HuH-7.5 (cell line): Measurements from ENCODE around the gene KRTAP10-10.
"Not testable (repeated sequence)": the region's sequence is repeated elsewhere in the genome, so short reads cannot be mapped to it uniquely, and the experiment has no call there.

Source experiments
- DNase-seq: peaks from one replicate; pipeline ENCODE4 v3.0.0; 2011; ENCODE audit warnings: low spot score

KRTAP10-10 gene

DNA sequence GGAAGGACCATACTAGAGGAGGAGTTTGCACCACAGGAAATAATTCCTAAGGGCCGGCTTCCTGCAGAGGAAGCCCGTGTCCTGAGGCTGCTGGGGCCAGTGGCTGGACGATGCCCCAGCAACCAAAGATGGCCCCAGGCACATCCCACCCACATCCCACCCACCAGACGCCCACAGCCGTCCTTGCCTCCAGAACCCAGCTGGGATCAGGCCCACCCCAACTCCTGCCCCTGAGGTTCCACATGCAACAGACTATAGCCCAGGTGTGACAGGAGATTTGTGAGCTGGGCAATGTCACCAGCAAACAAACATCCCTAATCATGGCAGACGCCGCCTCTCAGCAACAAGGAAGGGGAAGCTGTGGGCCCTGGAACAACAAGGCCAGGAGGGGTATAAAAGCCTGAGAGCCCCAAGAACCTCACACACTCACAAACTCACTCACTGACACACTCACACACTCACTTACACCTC, 10.4 kb upstream of the KRTAP10-10 start, which contains the start of gene KRTAP10-9:
KRTAP10-9 (plus strand) TSS at position 421 of the 471 bp plus-strand sequence. CDS start 79 bp downstream, outside the sequence.
- no peak for DNase-seq

DNA sequence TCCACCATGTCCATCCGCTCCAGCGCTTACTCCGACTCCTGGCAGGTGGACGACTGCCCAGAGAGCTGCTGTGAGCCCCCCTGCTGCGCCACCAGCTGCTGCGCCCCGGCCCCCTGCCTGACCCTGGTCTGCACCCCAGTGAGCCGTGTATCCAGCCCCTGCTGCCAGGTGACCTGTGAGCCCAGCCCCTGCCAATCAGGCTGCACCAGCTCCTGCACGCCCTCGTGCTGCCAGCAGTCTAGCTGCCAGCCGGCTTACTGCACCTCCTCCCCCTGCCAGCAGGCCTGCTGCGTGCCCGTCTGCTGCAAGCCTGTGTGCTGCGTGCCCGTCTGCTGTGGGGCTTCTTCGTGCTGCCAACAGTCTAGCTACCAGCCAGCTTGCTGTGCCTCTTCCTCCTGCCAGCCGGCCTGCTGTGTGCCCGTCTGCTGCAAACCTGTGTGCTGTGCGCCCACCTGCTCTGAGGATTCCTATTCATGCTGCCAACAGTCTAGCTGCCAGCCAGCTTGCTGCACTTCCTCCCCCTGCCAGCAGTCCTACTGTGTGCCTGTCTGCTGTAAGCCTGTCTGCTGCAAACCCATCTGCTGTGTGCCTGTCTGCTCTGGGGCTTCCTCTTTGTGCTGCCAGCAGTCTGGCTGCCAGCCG, 9.9 kb upstream of the KRTAP10-10 start:
- DNase-seq: not testable (repeated sequence)

DNA sequence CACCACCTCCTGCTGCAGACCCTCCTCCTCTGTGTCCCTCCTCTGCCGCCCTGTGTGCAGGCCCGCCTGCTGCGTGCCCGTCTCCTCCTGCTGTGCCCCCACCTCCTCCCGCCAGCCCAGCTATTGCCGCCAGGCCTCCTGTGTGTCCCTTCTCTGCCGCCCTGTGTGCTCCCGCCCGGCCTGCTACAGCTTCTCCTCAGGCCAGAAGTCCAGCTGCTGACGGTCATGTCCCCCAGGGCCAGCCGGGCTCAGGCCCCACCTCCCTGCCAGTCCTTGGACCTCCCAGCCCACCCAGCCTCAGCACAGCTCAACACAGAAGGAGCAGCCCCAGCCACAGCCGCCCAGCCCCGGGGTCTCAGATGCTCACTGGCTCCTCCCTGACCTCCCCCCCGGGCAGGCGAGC, 9.3 kb upstream of the KRTAP10-10 start:
- DNase-seq: not testable (repeated sequence)

DNA sequence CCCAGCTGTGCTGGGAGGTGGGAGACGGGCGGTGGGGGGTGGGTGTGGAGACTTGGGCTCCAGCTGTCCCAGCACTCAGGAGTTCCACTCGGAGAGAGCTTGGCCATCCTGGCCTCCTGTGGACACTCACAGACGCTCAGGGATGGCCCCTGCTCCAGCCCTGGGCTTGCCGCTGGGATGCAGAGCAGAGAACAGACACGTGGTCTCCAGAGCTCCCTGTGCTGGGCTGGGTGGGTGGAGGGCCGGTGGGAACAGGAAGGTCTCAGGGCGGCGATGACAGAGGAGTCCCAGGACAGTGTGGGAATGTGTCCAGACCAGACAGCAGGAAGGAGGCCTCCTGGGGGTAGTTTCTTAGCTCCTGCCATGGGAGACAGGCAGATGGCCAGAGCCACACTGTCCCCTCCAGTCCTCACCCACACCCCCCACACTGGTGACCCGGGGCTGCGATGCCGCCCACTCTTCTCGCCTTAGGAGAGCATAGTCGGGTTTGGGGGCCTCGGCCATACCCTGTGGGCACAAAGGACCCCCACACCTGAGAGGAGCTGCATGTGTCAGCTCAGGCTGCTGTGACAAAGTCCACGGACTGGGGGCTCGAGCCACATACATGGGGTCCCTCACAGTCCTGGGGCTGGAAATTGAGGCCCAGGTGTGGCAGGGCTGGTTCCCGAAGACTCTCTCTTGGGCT, 8.3 kb upstream of the KRTAP10-10 start:
- DNase-seq: no peak

DNA sequence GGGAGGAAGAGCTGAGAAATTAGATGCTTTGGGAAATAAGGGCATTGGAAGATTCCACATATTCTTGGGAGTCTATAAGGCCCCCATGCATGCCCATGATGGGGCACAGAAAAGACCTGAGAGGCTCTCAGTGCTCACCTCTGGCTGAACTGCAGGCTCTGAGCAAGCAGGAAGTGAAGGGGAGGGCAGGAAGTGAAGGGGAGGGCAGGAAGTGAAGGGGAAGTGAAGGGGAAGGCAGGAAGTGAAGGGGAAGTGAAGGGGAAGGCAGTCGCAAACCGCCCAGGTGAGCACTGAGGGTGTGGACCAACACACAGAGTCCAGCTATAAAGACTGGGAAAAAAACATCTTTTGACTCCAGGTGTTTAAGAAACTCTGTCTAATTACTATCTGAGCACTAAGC, 6.7 kb upstream of the KRTAP10-10 start:
- DNase-seq: no peak

DNA sequence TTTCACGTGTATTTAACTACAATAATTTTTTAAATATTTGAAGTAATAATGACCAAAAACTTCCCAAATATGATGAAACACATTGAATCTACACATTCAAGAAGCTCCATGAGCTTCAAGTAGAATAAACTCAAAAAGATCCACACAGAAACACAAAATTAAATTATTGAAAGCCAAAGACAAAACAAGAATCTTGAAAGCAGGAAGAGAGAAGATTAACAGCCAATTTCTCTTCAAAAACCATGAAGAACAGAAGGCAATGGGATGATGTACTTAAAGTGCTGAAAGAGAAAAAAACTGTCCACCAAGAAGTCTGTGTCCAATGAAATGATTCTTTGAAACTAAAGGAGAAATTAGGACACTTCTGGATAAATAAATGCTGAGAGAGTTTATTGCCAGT, 5.1 kb upstream of the KRTAP10-10 start:
- DNase-seq: no peak

DNA sequence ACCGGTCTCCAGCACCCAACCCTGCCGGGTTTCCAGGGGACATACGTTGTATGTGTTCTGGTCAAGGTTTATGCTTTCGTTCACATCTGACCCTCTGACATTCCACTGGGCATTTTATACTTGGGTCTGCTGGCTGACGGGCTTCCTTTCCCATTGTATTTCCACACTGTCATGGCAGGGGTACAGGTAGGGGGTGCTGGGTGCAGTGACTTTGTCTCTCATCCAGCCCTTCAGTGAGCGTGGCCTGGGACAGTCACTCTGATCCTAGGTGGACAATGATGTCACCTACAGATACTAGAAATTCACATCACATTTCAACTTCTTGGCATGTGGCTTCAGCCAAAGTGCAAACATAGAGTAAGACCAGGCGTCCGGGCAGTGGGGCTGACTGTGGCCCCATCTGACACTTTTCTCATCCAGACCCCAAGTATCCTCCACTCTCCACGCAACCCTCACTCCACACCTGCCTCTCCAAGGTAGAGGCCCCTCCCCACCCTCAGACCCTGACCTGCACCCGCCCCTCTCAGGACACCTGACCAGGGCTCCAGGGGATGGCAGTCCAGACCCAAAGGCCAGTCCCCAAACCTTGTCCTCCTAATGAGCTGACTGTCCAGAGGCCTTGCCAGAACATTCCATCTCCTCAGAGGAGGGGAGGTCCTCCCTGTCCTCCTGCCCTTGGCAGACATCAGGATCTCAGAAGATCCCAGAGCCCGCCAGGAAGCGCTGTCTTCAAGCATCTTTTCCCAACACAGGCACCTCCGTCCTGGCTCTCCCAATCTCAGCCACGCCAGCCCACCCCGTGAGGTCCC, 743 bp upstream of the KRTAP10-10 start:
- no peak for DNase-seq

DNA sequence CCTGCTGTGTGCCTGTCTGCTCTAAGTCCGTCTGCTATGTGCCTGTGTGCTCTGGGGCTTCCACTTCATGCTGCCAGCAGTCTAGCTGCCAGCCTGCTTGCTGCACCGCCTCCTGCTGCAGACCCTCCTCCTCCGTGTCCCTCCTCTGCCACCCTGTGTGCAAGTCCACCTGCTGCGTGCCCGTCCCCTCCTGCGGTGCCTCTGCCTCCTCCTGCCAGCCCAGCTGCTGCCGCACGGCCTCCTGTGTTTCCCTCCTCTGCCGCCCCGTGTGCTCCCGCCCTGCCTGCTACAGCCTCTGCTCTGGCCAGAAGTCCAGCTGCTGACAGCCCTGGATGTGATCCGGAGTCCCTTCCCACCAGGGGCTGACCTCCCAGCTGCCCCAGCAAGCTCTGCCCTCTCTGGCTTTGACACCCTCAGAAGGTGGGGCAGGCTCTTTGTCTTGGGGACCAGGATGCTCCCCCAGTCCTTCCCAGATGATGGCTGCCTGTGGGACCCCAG, 744 bp downstream of the KRTAP10-10 start:
- not testable (repeated sequence) for DNase-seq

DNA sequence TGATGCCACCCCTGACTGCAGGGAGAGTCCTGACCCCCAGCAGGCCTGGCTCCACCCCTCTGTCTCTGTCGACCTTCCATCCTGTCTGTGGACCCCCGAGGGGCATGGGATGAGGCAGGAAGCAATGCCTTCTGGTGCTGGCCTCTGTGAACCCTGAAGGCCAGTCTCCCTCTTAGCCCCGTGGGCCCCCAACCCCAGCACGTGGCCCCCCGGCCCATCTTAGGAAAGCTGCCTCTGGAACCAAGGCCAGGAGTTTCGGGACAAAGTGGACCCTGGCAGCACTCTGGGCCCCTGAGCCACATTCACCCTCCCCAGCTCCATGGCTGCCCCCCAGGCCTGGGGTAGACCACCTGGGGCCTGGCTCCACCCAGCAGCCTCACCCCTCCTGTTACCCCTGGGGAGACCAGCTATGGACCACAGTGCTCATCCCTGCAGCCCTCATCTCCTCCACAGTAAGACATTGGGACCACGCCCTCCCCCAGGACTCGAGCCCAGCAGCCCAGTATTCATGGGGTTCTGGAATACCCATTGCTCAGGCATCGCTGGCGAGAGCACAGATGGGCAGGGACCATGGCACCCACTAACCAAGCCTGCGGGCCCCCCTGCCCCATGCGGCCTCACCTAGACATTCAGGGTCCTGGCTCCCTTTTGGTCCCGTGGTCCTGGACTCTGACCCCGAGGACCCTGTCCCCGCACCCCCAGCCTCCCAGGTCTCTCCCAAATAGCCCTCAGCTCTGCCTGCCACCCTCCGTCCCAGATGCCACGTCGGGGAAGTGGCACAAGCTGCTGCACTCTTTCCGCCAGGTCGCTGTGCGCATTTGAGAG, 1.6 kb downstream of the KRTAP10-10 start:
- not testable (repeated sequence) for DNase-seq

DNA sequence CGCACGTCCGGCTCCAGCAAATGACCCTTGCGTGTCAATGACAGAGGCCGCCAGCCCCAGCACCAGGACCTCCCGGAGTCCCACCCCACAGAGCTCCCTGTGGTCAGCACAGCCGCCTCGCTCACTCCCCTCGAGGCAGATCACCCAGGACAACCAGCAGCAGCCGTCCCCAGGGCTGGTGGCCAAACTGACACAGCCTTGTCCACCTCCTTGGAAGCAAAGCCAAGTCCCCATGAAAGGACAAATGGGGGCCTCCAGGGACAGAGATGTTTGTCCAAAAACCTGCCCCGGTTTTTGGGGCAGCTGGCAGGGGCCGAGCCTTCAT, 2.1 kb downstream of the KRTAP10-10 start:
- no peak for DNase-seq

DNA sequence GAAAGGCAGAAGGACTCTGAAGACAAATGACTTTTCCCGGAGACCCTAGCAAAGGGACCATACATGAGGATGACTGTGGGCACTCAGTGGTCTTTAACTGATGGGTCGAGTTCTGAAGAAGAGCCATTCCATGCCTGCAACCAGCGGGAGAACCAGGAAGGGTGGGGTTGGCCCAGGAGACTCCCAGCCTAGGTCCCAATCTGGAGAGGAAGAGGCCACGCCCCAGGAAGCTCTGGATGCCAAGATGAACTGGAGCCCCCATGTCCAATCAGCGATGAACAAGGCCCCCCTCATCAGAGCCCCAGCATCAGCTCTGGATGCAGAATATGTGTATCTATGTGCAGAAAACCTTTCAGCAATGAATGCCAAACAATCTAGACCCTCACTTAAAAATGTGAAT, 3.6 kb downstream of the KRTAP10-10 start:
- DNase-seq: no peak

DNA sequence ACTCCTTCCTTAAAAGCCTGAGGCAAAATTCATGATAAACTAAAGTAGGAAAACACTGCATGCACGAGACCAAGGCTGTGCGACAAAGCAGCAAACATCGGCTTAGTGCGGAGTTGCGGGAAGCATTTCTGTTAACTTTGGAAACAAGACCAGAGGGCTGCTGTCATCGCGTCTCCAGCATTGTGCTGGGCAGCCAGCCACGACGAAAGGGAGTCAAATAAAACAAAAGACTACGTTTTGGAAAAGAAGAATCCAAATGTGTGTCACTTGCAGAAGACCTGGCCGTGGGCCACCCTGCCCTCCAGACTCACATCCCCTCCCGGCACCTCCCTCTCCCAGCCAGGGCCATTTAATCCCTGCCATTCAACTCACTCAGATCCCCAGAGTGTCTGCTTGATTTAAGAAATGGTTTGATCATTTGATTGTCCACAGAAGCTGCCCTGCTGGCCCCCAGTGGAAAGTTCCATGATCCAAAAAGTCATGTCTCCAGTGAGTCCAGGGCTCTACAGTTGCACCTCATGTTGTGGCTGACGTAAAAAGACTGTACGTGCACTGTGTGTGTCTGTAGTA, 6.7 kb downstream of the KRTAP10-10 start:
- no peak for DNase-seq

DNA sequence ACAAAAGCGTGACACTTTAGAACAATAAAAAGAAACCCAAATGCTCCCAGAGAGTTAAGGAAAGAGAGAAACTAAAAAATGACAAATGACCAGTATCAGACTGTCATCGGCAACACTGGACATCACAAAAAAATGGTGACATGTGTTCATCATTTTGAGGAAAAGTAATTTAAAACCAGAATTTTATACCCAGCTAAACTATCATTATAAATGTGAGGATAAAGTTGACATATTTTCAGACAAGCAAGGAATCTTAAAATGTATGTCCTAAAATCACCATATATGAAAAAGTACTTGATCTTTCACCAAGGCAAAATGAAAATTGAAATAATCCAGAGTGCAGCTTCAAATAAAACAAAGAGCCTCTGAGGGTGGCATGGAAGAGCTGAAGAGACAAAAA, 7.7 kb downstream of the KRTAP10-10 start:
- no peak for DNase-seq

DNA sequence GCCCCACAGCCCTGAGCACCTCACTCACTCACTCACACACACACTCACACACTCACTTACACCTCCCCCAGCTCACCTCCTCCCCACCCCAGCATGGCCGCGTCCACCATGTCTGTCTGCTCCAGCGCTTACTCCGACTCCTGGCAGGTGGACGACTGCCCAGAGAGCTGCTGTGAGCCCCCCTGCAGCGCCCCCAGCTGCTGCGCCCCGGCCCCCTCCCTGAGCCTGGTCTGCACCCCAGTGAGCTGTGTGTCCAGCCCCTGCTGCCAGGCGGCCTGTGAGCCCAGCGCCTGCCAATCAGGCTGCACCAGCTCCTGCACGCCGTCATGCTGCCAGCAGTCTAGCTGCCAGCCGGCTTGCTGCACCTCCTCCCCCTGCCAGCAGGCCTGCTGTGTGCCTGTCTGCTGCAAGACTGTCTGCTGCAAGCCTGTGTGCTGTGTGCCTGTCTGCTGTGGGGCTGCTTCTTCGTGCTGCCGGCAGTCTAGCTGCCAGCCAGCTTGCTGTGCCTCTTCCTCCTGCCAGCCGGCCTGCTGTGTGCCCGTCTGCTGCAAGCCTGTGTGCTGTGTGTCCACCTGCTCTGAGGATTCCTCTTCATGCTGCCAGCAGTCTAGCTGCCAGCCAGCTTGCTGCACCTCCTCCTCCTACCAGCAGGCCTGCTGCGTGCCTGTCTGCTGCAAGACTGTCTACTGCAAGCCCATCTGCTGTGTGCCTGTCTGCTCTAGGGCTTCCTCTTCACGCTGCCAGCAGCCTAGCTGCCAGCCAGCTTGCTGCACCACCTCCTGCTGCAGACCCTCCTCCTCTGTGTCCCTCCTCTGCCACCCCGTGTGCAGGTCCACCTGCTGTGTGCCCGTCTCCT, 9.4 kb downstream of the KRTAP10-10 start, which contains the start of gene KRTAP10-11:
KRTAP10-11 (plus strand) TSS at position 49 of the 856 bp plus-strand sequence; CDS start at position 94, 45 bp downstream.
- not testable (repeated sequence) for DNase-seq

DNA sequence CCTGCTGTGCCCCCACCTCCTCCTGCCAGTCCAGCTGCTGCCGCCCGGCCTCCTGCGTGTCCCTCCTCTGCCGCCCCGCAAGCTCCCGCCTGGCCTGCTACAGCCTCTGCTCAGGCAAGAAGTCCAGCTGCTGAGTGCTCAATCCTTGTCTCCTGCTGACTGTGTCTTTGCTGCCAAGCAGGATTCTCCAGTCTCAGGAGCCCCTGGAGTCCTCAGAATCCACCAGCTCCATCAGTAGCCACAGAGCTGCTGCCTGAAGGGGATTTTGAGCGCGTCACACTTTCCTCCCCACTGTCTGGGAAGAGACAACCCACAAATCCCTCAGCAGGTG, 10.0 kb downstream of the KRTAP10-10 start:
- no peak for DNase-seq

DNA sequence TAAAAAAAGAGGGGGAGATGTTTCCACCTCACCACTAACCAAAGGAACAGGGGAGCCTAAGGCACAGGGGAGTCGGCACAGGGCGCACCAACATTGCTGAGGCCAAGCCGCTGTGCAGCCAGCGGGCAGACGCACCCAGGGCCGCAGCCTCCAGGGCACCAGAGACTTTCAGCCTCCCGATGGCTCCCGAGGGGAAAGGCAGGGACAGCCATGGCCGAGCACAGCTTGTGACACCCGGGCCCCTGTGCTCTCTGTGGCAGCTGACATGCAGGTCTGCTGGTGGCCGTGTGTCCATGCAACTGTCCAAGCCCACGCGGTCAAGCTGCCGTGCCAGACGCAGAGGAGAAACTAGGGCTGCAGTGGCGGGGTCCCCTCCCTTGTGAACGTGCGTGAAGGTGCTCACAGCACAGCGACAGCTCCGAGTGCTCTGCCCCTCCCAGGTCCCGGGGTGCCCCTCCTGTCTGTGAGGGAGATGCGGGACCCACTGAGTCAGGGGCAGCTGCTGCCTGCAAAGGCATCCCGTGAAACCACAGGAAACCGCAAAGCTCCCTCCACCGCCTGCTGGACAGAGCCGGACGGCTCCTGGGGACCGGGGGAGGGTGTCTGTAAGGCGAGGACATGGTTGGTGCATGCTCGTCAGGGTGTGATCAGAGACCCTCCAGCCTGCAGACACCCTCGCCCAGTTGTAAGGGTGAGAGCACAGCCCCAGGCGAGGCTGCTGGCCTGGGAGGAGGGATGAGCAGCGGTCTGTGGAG, 11.6 kb downstream of the KRTAP10-10 start:
- no peak for DNase-seq

DNA sequence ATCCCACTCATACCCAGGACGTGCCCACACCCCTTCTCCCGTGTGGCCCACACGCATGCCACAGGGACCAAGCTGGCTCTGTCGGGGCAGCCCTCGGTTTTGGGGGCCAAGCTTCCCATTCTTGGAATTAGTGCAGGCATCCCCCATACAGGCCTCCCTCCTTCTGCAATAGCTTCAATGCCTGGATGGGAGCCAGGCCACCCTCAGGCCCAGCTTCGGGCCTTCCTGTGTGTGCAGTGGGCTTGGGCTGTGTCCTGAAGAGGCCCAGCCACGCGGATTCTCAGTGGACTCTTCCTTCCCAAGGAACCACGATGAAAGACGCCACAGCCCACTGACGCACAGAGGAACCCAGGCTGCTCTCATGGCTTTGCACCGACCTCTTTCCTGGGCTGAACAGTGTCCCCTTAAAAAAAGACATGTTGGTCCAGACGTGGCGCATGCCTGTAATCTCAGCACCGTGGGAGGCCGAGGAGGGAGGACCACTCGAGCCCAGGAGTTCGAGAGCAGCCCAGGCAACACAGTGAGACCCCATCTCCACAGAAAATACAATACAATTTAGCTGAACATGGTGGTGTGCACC, 12.5 kb downstream of the KRTAP10-10 start:
- DNase-seq: no peak

DNA sequence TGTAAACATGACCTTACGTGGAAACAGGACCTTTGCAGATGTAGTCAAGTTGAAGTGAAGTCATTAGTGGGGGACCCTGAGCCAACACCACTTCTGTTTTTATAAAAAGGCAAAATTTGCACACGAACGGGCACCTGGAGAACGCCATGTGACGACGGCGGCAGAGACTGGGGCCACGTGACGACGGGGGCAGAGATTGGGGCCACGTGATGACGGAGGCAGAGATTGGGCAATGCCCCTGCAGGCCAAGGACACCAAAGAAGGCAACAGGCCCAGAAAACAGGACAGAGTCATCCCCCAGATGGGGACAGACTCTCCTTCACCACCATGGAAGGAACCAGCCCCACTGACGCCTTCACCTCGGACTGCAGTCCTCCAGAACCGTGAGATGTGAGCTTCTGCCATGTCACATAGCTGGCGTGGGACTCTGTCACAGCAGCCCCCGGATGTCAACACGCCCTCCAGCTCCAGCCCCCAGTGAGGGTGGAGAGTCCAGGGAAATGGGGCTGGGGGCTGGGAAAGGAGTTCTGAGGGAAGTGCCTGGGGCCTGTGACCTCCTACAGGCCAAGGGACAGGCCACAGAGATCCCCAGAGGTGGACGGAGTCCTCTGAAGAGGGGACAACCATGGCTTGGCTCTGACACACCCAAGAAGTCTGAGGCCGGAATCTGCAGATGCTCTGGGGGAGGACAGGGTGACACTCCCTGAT, 13.3 kb downstream of the KRTAP10-10 start:
- no peak for DNase-seq
